Activated gamma-delta T cell treated with anti-CD3 and anti-CD28 coated beads, Interleukin-2, amount 50 U/mL, for 16 hours (primary cell): ENCODE results near the gene CTXND2.
"Not testable (repeated sequence)": the region's sequence is repeated elsewhere in the genome, so short reads cannot be mapped to it uniquely, and the experiment has no call there.

Experiments used
- DNase-seq: peaks from one replicate; pipeline ENCODE4 v3.0.0-alpha.2; 2020; ENCODE audit warnings: low read depth

CTXND2 gene

DNA sequence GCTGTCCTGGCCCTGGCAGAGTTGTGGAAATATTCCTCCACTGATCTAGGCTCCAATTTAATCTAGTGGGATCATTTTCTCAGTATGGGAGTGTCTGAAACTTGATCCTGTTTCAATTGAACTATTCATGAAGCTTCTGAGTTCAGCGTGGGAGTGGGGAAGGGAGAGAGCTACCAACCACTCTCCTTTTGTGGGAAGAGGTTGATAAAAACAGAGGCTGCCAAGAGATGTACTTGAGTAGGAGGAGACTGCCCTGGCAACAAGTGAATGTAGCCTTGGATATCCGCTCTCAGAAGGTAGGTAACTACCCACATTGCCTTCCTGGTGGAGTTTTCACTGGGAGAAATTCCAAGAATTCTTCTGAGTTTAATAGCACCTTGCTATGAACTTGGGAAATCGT is at the start of gene CTXND2:
TSS of gene CTXND2 (plus strand) at position 119 of the 400 bp plus-strand sequence. CDS start 25,179 bp downstream, outside the sequence.
- no peak for DNase-seq

DNA sequence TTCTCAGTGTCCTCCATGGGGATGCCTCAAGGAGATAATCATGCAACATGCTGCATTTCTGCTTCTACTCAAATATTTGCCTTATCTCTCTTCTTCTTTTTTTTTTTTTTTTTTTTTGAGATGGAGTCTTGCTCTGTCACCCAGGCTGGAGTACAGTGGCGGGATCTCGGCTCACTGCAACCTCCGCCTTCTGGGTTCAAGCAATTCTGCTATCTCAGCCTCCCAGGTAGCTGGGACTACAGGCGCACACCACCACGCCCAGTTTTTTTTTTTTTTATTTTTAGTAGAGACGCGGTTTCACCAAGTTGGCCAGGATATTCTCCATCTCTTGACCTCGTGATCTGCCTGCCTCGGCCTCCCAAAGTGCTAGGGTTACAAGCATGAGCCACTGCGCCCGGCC is 46.1 kb upstream of the CTXND2 start:
- DNase-seq = not testable (repeated sequence)

DNA sequence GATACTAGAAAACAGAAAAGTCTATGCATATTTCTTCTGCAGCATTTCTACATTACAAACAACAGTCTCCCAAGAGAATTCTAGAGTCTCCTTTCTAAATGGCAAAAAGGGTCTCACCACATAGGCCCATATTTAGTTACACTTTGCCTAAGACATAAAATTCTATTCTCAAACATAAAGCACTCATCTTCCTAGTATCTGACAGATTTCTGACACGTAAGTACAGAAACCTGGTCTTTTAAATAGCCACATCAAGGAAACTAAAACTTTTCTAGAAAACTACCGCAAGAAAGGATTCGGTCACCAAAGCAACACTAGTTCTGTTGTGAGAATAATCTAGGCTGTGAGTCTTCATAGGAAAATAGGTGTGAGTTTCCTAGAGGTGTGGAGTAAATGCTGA is 45.3 kb upstream of the CTXND2 start:
- no peak for DNase-seq

- DNase-seq = no peak
These were observed 44.6 kb upstream of the CTXND2 start for GRCh38 chr1:150842343-150842742.

- DNase-seq = no peak
These were observed 44.0 kb upstream of the CTXND2 start for GRCh38 chr1:150842964-150843363.

DNA sequence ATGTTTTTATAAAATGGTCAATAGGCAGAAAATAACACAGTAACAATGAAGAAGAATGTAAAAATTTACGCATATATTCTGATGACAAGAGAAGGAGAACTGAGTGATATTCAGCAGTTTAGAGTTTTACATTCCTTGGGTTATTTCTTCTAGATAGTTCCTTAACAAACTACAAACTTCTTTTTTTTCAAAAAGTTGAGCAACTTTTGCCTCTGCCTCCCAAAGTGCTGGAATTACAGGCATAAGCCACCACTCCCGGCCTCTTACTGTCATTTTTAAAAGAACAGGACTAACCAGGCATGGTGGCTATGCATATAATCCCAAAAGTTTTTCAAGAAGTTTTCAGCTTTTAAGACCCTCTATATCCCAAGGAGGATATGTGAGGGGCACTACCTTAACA is 43.5 kb upstream of the CTXND2 start:
- no peak for DNase-seq

DNA sequence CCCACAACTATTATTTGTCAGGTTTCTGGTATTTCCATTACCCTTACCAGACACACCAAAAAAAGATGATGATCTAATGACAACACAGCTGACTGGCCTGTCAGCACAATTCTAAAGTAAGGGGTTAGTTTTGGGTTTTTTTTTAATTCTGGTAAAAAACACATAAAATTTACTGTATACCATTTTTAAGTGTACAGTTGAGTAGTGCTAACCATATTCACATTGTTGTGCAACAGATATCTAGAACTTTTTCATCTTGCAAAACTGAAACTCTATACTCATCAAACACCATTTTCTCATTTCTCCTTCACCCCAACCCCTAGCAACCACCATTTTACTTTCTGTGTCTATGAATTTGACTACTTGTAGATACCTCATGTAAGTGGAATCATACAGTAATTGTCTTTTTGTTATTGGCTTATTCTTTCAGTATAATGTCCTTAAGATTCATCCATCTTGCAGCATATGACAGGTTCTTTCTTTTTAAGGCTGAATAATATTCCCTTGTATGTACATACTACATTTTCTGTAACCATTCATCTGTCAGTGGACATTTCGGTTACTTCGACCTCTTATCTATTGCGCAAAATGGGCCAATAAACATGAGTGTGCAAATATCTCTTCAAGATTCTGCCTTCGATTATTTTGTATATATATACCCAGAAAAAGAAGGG is 40.3 kb upstream of the CTXND2 start:
- no peak for DNase-seq

DNA sequence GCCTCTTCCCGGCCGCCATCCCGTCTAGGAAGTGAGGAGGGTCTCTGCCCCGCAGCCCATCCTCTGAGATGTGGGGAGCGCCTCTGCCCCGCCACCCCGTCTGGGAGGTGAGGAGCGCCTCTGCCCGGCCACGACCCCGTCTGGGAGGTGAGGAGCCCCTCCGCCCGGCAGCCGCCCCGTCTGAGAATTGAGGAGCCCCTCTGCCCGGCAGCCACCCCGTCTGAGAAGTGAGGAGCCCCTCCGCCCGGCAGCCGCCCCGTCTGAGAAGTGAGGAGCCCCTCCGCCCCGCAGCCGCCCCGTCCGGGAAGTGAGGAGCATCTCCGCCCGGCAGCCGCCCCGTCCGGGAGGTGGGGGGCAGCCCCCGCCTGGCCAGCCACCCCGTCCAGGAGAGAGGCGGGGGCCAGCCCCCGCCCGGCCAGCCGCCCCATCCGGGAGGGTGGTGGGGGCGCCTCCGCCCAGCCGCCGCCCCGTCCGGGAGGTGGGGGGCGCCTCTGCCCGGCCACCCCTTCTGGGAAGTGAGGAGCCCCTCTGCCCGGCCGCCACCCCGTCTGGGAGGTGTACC is 36.1 kb upstream of the CTXND2 start:
- not testable (repeated sequence) for DNase-seq

GRCh38 chr1:150852734-150853133 is 34.2 kb upstream of the CTXND2 start:
- DNase-seq = not testable (repeated sequence)

GRCh38 chr1:150863724-150864123 is 23.2 kb upstream of the CTXND2 start:
- no peak for DNase-seq

DNA sequence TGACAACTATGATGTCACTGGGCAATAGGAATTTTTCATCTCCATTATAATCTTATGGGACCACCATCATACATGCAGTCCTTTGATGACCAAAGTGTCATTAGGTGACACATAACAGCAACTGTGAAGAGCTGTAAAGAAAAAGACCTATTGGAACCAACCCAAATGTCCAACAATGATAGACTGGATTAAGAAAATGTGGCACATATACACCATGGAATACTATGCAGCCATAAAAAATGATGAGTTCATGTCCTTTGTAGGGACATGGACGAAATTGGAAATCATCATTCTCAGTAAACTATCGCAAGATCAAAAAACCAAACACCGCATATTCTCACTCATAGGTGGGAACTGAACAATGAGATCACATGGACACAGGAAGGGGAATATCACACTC is 22.7 kb upstream of the CTXND2 start:
- DNase-seq = not testable (repeated sequence)

- DNase-seq = no peak
These were observed 17.3 kb upstream of the CTXND2 start for GRCh38 chr1:150869683-150870082.

GRCh38 chr1:150872572-150872971 is 14.4 kb upstream of the CTXND2 start:
- no peak for DNase-seq

DNA sequence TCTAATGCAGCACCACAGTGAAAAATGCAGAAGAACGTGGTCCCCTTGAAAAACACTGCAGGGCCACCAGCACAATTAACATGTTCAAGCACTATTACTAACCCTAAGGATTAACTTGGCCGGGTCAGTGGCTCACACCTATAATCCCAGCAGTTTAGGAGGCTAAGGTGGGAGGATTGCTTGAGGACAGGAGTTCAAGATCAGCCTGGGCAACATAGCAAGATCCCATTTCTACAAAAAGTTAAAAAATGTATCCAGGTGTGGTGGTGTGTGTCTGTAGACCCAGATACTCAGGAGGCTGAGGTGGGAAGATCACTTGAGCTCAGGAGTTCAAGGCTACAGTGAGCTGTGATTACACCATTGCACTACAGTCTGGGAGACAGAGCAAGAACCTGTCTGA is 13.4 kb upstream of the CTXND2 start:
- no peak for DNase-seq

DNA sequence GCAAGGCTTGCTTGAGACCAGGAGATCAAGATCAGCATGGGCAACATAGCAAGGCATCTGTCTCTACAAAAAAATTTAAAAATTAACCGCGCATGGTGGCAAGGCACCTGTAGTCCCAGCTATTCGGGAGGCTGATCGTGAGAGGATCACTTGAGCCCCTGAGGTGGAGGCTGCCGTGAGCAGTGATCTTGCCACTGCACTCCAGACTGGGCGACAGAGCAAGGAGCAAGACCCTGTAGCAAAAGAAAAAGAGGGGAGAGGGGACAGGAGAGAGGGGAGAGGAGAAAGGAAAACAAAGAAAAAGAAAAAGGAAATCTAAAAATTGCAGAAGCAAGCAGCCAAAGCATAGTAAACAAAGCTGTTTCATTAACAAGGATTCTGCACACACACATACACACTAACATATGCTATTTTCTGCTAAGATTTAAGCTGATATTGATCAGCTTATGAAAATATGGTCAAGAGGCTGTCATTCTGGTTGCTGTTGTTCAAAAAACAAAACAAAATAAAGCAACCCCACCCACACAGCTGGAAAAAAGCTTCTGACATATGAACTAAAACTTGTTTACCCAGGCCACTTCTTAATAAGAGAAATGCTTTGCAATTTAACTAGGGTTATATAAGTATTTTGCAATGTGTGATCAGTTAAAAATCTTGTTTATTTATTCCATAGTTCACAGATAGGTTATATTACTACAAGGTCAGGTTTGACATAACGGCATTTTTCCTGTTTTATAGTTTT is 12.3 kb upstream of the CTXND2 start:
- DNase-seq = no peak

DNA sequence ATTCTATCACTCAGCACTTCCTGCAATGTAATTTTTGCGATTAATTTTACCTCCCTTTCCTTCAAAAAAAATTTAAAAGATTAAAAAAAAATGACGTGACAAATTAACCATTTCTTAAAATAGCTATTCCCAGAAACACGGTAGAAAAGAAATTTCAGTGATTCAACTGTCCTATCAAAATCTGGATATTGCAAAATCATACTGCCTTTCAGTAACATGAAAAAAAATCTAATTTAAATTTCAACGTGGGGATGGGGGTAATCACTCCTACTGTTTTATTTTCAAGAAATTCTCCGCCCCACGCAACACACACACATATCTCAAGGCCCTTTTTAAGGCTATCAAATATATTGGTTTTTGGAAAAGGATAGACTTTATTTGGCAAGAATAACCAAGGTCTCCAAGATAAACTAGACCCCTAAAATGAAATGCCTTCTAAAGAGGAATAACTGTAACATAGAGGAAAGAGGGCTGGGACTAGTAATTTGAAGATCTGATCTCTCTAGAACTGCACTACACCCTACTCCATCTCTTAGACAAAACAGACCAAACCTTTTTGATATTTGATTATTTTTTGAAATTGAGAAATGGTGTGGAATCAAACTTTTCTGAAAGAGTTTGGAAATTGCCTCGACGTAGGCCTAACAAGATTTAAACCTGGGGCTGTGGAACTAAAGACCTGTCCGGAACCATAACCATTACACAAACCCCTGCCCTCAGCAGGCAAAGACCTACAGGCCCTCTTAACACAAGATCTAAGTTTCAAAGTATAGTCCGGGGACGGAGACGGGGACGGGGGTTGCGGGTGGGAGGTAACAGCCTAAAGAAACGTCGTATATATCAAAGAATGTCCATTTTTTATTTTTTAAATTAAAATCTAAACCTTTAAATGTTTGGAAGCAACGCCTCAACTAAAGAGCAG is 11.5 kb upstream of the CTXND2 start:
- DNase-seq = no peak

- no peak for DNase-seq
These were observed 10.8 kb upstream of the CTXND2 start for GRCh38 chr1:150876119-150876454.

DNA sequence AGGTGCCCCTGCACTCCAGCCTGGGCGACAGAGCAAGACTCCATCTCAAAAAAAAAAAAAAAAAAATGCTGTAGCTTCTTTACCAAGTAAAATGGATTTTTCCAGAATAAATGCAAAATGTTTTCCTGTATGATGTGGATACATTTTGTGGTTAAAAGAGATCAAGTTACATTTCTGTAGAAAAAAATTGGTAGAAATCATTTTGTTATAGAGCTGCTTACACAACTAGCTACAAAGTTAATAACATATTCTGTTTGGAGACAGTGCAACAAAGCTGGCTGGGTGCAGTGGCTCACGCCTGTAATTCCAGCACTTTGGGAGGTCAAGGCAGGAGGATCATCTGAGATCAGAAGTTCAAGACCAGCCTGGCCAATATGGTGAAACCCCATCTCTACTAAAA is 8.0 kb upstream of the CTXND2 start:
- DNase-seq = not testable (repeated sequence)

- no peak for DNase-seq
These were observed 5.4 kb upstream of the CTXND2 start for GRCh38 chr1:150881331-150882070.

DNA sequence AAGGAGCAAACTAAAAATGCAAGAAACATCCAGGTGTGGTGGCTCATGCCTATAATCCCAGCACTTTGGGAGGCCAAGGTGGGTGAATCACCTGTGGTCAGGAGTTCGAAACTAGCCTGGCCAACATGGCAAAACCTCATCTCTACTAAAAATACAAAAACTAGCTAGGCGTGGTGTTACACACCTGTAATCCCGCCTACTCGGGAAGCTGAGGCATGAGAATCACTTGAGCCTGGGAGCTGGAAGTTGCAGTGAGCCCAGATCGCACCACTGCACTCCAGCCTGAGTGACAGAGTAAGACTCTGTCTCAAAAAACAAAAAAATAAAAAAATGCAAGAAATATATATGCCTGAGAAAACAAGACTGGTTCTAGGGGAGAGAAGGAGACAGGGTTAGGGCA is 3.8 kb upstream of the CTXND2 start:
- DNase-seq = not testable (repeated sequence)

DNA sequence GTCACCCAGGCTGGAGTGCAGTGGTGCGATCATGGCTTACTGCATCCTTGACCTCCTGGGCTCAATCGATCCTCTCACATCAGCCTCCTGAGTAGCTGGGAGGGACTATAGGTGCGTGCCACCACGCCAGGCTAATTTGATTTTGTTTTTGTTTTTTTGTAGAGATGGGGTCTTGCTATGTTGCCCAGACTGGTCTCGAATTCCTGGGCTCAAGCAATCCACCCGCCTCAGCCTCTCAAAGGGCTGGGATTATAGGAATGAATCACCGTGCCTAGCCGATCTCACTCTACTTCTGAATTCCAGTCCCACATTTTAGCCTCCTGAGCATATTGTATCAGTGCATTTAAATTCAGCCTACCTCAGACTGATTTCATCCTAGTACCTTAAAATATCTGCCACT is 1.8 kb downstream of the CTXND2 start:
- no peak for DNase-seq

DNA sequence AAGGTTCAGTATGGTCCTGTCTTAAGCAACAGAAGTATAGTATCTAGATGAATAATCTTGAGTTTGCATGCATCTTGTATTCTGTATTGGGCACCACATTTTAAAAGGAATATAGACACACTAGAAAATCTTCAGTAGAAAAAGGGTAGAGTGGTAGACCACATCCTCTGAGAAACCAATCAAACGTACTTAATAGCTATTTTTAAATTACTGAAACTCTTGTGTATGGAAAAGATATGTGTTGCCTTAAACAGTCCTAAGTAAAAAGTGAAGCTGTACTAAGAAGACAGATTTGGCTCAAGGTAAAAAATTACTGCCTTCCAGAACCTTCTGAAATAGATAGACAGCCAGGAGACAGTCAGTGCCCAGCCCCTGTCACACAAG is 3.1 kb downstream of the CTXND2 start:
- DNase-seq = no peak
